Measurements from ENCODE around the gene SLC26A4.

The SLC26A4 gene

GRCh38 chr7:107691716-107692115, 31.1 kb downstream of the SLC26A4 start:
- Histone ChIP-seq H3K27me3 (ENCODE audit: control insufficient read depth in 2 of 2, insufficient read depth in 2 of 2, low read length in 2 of 2) (peaks cover 0 to 3% of the 10 kb centered on the region in 2 donors), H3K9me3 (ENCODE audit: control insufficient read depth in 2 of 2, low read length in 2 of 2) (no peaks in the 10 kb centered on the region), H3K9ac (ENCODE audit: low read depth in 1 of 2, low read length in 2 of 2) (no peak overlapping the region), H3K27ac (ENCODE audit: low read depth in 2 of 2, low read length in 2 of 2) (no peak overlapping the region), H3K4me3 (ENCODE audit: low read length in 2 of 2) (no peak overlapping the region), H3K4me1 (ENCODE audit: control insufficient read depth in 2 of 2, insufficient read depth in 2 of 2, low read length in 2 of 2) (no peaks in the 10 kb centered on the region), H3K36me3 (ENCODE audit: control insufficient read depth in 2 of 2, insufficient read depth in 2 of 2, low read length in 2 of 2) (no peaks in the 10 kb centered on the region)

- Histone ChIP-seq H3K4me3 (ENCODE audit: low read length in 2 of 2) (no peak overlapping the region), H3K27ac (ENCODE audit: low read depth in 2 of 2, low read length in 2 of 2) (no peak overlapping the region)
These were observed 31.9 kb downstream of the SLC26A4 start for GRCh38 chr7:107692501-107692900.

GRCh38 chr7:107693396-107693795, 32.8 kb downstream of the SLC26A4 start:
- H3K4me1 ChIP-seq (ENCODE audit: control insufficient read depth in 2 of 2, insufficient read depth in 2 of 2, low read length in 2 of 2) = no peaks in the 10 kb centered on the region
- H3K4me3 ChIP-seq (ENCODE audit: low read length in 2 of 2) = no peak overlapping the region
- H3K27ac ChIP-seq (ENCODE audit: low read depth in 2 of 2, low read length in 2 of 2) = no peak overlapping the region
- H3K9ac ChIP-seq (ENCODE audit: low read depth in 1 of 2, low read length in 2 of 2) = no peak overlapping the region
- H3K9me3 ChIP-seq (ENCODE audit: control insufficient read depth in 2 of 2, low read length in 2 of 2) = no peaks in the 10 kb centered on the region
- H3K27me3 ChIP-seq (ENCODE audit: control insufficient read depth in 2 of 2, insufficient read depth in 2 of 2, low read length in 2 of 2) = peaks cover 0 to 3% of the 10 kb centered on the region in 2 donors
- no peaks in the 10 kb centered on the region for H3K36me3 ChIP-seq (ENCODE audit: control insufficient read depth in 2 of 2, insufficient read depth in 2 of 2, low read length in 2 of 2)

More at GRCh38 chr7:107692501-107692900, 31.9 kb downstream of the SLC26A4 start:
- peaks cover 0 to 3% of the 10 kb centered on the region in 2 donors for H3K27me3 ChIP-seq (ENCODE audit: control insufficient read depth in 2 of 2, insufficient read depth in 2 of 2, low read length in 2 of 2)
- no peaks in the 10 kb centered on the region for H3K36me3 ChIP-seq (ENCODE audit: control insufficient read depth in 2 of 2, insufficient read depth in 2 of 2, low read length in 2 of 2)
- no peaks in the 10 kb centered on the region for H3K9me3 ChIP-seq (ENCODE audit: control insufficient read depth in 2 of 2, low read length in 2 of 2)
- H3K4me1 ChIP-seq (ENCODE audit: control insufficient read depth in 2 of 2, insufficient read depth in 2 of 2, low read length in 2 of 2) = no peaks in the 10 kb centered on the region
- no peak overlapping the region for H3K9ac ChIP-seq (ENCODE audit: low read depth in 1 of 2, low read length in 2 of 2)

- Histone ChIP-seq H3K4me3 (ENCODE audit: low read length in 2 of 2) (no peak overlapping the region), H3K9ac (ENCODE audit: low read depth in 1 of 2, low read length in 2 of 2) (no peak overlapping the region), H3K27me3 (ENCODE audit: control insufficient read depth in 2 of 2, insufficient read depth in 2 of 2, low read length in 2 of 2) (peaks cover 0 to 3% of the 10 kb centered on the region in 2 donors), H3K4me1 (ENCODE audit: control insufficient read depth in 2 of 2, insufficient read depth in 2 of 2, low read length in 2 of 2) (no peaks in the 10 kb centered on the region), H3K36me3 (ENCODE audit: control insufficient read depth in 2 of 2, insufficient read depth in 2 of 2, low read length in 2 of 2) (no peaks in the 10 kb centered on the region), H3K27ac (ENCODE audit: low read depth in 2 of 2, low read length in 2 of 2) (no peak overlapping the region), H3K9me3 (ENCODE audit: control insufficient read depth in 2 of 2, low read length in 2 of 2) (no peaks in the 10 kb centered on the region)
These were observed 33.8 kb downstream of the SLC26A4 start for GRCh38 chr7:107694386-107694785.

GRCh38 chr7:107696330-107696946, 35.8 kb downstream of the SLC26A4 start:
- Histone ChIP-seq H3K27ac (ENCODE audit: low read depth in 2 of 2, low read length in 2 of 2) (no peak overlapping the region), H3K36me3 (ENCODE audit: control insufficient read depth in 2 of 2, insufficient read depth in 2 of 2, low read length in 2 of 2) (no peaks in the 10 kb centered on the region)

GRCh38 chr7:107697321-107698049, 36.9 kb downstream of the SLC26A4 start:
- Histone ChIP-seq H3K36me3 (ENCODE audit: control insufficient read depth in 2 of 2, insufficient read depth in 2 of 2, low read length in 2 of 2) (no peaks in the 10 kb centered on the region), H3K27ac (ENCODE audit: low read depth in 2 of 2, low read length in 2 of 2) (no peak overlapping the region), H3K27me3 (ENCODE audit: control insufficient read depth in 2 of 2, insufficient read depth in 2 of 2, low read length in 2 of 2) (peaks cover 0 to 3% of the 10 kb centered on the region in 2 donors), H3K4me3 (ENCODE audit: low read length in 2 of 2) (no peak overlapping the region), H3K4me1 (ENCODE audit: control insufficient read depth in 2 of 2, insufficient read depth in 2 of 2, low read length in 2 of 2) (no peaks in the 10 kb centered on the region), H3K9me3 (ENCODE audit: control insufficient read depth in 2 of 2, low read length in 2 of 2) (no peaks in the 10 kb centered on the region), H3K9ac (ENCODE audit: low read depth in 1 of 2, low read length in 2 of 2) (no peak overlapping the region)

More at GRCh38 chr7:107696330-107696946, 35.8 kb downstream of the SLC26A4 start:
- Histone ChIP-seq H3K4me1 (ENCODE audit: control insufficient read depth in 2 of 2, insufficient read depth in 2 of 2, low read length in 2 of 2) (no peaks in the 10 kb centered on the region), H3K27me3 (ENCODE audit: control insufficient read depth in 2 of 2, insufficient read depth in 2 of 2, low read length in 2 of 2) (peaks cover 0 to 3% of the 10 kb centered on the region in 2 donors), H3K9me3 (ENCODE audit: control insufficient read depth in 2 of 2, low read length in 2 of 2) (no peaks in the 10 kb centered on the region), H3K4me3 (ENCODE audit: low read length in 2 of 2) (no peak overlapping the region), H3K9ac (ENCODE audit: low read depth in 1 of 2, low read length in 2 of 2) (no peak overlapping the region)

GRCh38 chr7:107700570-107700969, 39.9 kb downstream of the SLC26A4 start:
- no peaks in the 10 kb centered on the region for H3K9me3 ChIP-seq (ENCODE audit: control insufficient read depth in 2 of 2, low read length in 2 of 2)

GRCh38 chr7:107701191-107701590, 40.6 kb downstream of the SLC26A4 start:
- no peaks in the 10 kb centered on the region for H3K4me1 ChIP-seq (ENCODE audit: control insufficient read depth in 2 of 2, insufficient read depth in 2 of 2, low read length in 2 of 2)
- no peak overlapping the region for H3K4me3 ChIP-seq (ENCODE audit: low read length in 2 of 2)
- H3K9ac ChIP-seq (ENCODE audit: low read depth in 1 of 2, low read length in 2 of 2) = no peak overlapping the region
- H3K9me3 ChIP-seq (ENCODE audit: control insufficient read depth in 2 of 2, low read length in 2 of 2) = no peaks in the 10 kb centered on the region
- no peaks in the 10 kb centered on the region for H3K36me3 ChIP-seq (ENCODE audit: control insufficient read depth in 2 of 2, insufficient read depth in 2 of 2, low read length in 2 of 2)
- no peaks in the 10 kb centered on the region for H3K27me3 ChIP-seq (ENCODE audit: control insufficient read depth in 2 of 2, insufficient read depth in 2 of 2, low read length in 2 of 2)
- H3K27ac ChIP-seq (ENCODE audit: low read depth in 2 of 2, low read length in 2 of 2) = no peak overlapping the region

More at GRCh38 chr7:107700570-107700969, 39.9 kb downstream of the SLC26A4 start:
- no peak overlapping the region for H3K4me3 ChIP-seq (ENCODE audit: low read length in 2 of 2)
- H3K4me1 ChIP-seq (ENCODE audit: control insufficient read depth in 2 of 2, insufficient read depth in 2 of 2, low read length in 2 of 2) = no peaks in the 10 kb centered on the region
- no peaks in the 10 kb centered on the region for H3K27me3 ChIP-seq (ENCODE audit: control insufficient read depth in 2 of 2, insufficient read depth in 2 of 2, low read length in 2 of 2)
- no peak overlapping the region for H3K9ac ChIP-seq (ENCODE audit: low read depth in 1 of 2, low read length in 2 of 2)
- H3K27ac ChIP-seq (ENCODE audit: low read depth in 2 of 2, low read length in 2 of 2) = no peak overlapping the region
- H3K36me3 ChIP-seq (ENCODE audit: control insufficient read depth in 2 of 2, insufficient read depth in 2 of 2, low read length in 2 of 2) = no peaks in the 10 kb centered on the region

- H3K36me3 ChIP-seq (ENCODE audit: control insufficient read depth in 2 of 2, insufficient read depth in 2 of 2, low read length in 2 of 2) = no peaks in the 10 kb centered on the region
- H3K4me1 ChIP-seq (ENCODE audit: control insufficient read depth in 2 of 2, insufficient read depth in 2 of 2, low read length in 2 of 2) = no peaks in the 10 kb centered on the region
- H3K9me3 ChIP-seq (ENCODE audit: control insufficient read depth in 2 of 2, low read length in 2 of 2) = no peaks in the 10 kb centered on the region
- no peaks in the 10 kb centered on the region for H3K27me3 ChIP-seq (ENCODE audit: control insufficient read depth in 2 of 2, insufficient read depth in 2 of 2, low read length in 2 of 2)
- H3K4me3 ChIP-seq (ENCODE audit: low read length in 2 of 2) = no peak overlapping the region
- no peak overlapping the region for H3K9ac ChIP-seq (ENCODE audit: low read depth in 1 of 2, low read length in 2 of 2)
- H3K27ac ChIP-seq (ENCODE audit: low read depth in 2 of 2, low read length in 2 of 2) = no peak overlapping the region
These were observed 42.6 kb downstream of the SLC26A4 start for GRCh38 chr7:107703219-107703618.

GRCh38 chr7:107703872-107704271, 43.2 kb downstream of the SLC26A4 start:
- no peaks in the 10 kb centered on the region for H3K36me3 ChIP-seq (ENCODE audit: control insufficient read depth in 2 of 2, insufficient read depth in 2 of 2, low read length in 2 of 2)
- H3K27ac ChIP-seq (ENCODE audit: low read depth in 2 of 2, low read length in 2 of 2) = no peak overlapping the region
- H3K4me1 ChIP-seq (ENCODE audit: control insufficient read depth in 2 of 2, insufficient read depth in 2 of 2, low read length in 2 of 2) = no peaks in the 10 kb centered on the region
- H3K9ac ChIP-seq (ENCODE audit: low read depth in 1 of 2, low read length in 2 of 2) = no peak overlapping the region
- no peaks in the 10 kb centered on the region for H3K9me3 ChIP-seq (ENCODE audit: control insufficient read depth in 2 of 2, low read length in 2 of 2)
- H3K4me3 ChIP-seq (ENCODE audit: low read length in 2 of 2) = no peak overlapping the region
- no peaks in the 10 kb centered on the region for H3K27me3 ChIP-seq (ENCODE audit: control insufficient read depth in 2 of 2, insufficient read depth in 2 of 2, low read length in 2 of 2)
